Activated gamma-delta T cell treated with anti-CD3 and anti-CD28 coated beads, Interleukin-2, amount 50 U/mL, for 16 hours (primary cell): ENCODE data around the gene MCOLN3.
"Not testable (repeated sequence)": the region's sequence is repeated elsewhere in the genome, so short reads cannot be mapped to it uniquely, and the experiment has no call there.

ENCODE experiments used
- DNase-seq: peaks from one replicate; pipeline ENCODE4 v3.0.0-alpha.2; 2020; ENCODE audit warnings: low read depth

MCOLN3 gene

DNA sequence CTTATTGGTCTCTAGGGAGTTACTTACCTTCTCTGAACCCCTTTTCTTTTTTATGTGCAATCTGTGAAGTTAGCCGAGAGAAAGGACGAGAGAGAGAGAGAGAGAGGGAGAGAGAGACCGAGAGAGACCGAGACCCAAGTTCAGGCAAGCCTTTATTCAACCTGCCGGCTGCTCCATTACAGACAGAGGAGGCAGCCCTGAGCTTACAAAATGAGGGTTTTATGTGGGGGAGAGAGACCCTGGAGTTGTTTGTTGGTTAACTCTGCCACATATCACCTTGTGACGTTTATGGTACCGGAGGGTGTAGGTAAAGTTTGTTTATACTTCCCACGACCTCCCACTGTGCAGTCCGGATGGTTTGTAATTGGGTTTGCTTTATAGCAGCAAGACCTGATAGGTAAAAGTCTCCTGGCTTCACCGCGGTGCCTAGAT, 1.5 kb upstream of the MCOLN3 start:
- DNase-seq = no peak

DNA sequence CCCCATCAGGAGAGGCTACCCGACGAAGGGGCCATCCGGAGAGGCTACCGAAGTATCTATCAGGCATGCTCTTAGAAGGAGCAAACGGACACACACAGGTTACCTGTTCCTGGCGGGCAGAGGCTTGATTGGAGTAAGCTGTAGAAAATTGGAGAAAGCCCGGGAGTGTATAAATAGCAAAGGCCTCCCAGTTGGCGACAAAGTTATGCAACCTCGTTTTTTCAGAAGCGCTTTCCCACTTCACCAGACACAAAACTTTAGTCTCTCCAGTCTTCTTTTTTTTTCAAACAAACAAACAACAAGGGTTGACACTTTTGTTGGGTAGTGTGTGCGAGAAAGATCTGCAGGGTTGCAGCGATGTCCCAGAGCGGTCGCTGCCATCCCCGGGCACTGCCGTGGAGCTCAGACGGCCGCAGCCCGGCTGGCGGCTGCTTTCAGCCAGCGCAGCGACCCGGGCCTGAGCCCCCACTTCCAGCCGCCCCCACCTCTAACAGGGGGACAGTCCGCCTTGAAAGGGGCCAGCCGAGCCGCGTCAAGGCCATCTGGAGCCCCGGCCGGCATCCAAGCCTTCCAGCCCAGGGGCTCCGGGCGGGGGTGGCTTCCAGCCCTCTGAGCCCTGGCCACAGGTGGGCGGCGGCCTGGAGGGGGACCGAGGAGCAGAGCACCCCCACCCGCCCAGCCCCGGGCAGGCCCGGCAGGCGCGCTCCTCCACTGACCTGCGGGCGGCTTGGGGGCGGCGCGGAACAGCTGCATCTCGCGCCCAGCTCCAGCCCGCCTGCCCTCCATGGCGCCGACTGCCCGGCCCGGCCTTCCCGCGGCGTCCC, 616 bp downstream of the MCOLN3 start:
- DNase-seq = no peak

DNA sequence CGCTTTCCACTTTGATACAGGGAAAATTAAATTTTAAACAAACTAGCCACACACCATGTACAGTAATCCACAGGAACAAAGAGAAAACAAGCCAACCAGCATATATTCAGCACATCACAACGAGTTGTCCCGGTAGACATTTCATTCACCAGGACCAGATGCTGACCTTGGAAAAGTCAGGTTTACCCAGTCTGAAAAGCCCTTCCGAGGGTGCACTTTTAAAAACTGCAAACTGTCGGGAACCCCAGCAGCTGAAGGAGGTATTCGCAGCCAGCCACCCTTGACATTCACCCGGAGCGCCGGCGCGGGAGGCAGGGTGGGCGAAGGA, 1.2 kb downstream of the MCOLN3 start:
- DNase-seq = no peak

DNA sequence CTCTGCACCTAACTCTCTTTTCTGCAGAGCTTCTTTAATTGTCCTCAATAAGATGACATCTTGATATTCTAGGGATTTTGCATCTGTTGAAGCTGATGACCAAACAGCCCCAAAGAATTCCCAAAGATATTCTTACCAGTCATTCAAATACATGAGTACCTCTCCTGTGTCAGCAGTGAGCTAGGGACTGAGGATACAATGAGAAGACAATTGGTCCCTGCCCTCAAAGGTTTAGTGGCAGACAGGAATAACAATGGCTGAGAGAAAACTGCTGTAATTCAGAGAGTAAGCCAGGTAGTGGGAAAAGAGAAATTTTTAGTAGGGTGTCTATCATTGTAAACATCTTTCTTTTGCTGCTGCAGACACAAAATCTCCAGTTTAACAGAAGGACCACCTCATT, 5.9 kb downstream of the MCOLN3 start:
- DNase-seq = no peak

DNA sequence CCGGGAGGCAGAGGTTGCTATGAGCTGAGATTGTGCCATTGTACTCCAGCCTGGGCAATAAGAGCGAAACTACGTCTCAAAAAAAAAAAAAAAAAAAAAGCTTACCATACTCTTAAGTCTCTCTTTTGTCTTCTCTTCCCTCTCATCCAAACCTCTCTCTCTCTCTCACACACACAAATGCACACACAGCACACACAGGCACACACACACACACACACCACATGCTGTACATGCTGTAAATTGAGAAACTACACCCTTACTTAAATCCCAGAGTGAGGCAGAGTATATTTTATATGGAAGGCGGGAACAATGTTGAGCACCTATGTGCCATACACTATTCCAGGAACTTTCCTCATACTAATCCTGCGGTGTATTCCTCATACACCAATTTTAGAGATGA, 6.5 kb downstream of the MCOLN3 start:
- no peak for DNase-seq

DNA sequence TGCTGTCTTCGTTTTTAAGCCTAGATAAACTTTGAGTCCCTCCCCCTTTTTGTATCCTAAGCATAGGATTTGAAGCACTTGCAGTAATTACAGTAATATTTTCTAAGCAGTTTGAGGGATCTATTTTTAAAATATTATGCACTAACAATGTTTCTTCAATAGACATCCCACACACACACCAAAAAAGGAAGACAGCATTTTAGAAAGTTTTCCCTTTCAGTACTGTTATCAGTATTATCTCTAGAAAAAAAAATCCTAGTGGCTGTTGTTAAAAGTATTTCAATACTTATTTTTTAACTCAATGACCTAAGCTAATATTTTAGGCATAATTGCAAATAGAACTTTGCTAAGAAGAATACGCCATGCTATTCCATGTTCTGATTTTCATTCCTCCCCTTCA, 15.1 kb downstream of the MCOLN3 start:
- DNase-seq = no peak

DNA sequence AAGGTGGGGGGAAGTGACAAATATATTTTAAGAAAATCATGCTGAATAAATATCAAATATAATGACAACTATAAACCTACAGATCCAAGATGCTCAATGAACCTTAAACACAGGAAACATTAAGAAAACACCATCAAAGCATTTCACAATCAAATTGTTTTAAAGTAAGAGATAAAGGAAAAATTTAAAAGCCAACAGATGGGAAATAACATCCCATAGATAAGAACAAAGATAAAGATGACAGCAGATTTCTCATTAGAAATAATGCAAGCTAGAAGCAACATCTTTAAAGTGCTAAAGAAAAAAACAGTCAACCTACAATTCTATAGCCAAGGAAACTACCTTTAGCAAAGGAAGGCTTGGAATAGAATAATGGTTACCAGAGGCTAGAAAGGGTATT, 17.8 kb downstream of the MCOLN3 start:
- no peak for DNase-seq

DNA sequence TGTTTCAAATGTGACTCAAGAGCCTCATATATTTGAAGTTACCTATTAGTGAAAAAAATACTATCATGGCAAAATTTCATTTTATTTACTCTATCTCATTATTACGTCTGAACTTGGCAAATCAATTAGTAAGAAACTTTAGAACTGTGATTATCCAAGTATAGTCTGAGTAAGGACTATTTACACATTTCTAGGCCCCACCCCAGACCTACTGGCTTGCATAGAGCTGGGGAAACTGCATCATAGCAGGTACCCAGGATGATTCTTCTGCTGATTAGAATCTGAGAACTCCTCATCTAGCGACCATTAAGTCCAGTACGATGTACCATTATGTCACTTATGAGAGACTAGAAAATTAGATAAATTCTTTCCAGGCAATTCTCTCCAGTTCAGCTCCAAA, 20.1 kb downstream of the MCOLN3 start:
- DNase-seq = no peak

DNA sequence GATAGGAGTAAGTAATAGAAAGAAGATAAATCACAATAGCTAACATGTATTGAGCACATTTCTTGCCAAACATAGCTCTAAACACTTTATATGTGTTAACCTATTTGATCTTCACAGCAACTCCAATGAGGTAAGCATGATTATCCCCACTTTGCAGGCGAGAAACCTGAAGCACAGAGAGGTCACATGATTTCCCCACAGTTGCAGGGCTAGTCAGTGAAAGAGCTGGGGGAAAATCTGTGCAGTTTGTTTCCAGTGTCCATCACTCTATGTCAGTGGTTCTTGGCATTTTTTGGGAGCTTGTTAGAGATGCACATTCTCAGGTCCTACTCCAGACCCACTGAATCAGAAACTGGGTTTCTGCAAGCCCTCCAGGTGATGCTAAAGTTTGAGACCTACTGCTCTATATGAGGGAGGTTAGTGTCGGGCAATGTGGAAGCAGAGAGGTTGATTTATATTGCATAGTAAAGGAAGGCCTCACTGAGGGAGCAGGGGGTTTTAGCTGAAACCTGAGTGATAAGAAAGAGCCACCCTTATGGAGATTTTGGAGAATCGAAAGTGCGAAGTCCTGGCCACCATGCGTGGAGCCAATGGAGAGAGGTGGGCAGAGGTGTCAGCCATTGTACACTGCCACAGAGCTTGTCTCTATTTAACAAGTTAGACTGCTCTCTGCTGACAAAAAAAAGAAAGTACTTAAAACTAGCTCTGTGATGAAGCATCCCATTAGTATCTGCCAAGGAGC, 20.9 kb downstream of the MCOLN3 start:
- no peak for DNase-seq

DNA sequence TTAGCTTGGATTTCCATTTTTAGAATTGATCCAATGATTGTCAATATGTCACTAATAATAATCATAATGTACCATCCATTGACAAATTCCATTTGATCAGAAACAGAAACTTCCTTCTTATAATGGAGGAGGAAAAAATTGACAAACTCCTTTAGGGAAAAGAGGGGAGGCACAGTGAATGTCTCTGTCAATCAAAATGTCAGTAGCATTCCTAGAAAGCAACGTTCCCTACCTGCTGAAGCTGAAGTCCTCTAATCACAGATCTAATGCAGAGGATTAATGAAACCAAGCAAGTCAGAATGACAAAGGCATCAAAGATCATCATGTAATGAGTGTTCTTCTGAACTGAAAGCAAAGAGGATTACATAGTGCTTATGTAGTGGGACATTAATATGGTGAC, 22.4 kb downstream of the MCOLN3 start:
- no peak for DNase-seq

DNA sequence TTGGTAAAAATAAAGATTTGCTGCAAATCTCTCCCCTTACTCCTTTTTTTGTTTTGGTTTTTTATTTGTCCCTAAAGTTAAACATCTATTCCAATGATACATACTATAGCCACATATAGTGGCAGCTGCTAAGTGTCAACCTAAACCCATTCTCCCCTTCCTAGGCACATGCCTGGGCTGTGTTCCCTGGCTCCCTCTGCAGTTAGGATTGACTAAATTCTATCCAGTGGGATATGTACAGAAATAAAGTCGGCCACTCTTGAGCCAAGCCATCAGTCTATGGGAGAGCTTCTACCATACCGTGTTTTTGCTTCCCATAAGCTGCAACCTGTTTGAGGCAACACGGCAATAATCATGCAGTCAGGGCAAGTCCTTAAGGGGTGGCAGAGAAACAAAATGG, 23.6 kb downstream of the MCOLN3 start:
- no peak for DNase-seq

DNA sequence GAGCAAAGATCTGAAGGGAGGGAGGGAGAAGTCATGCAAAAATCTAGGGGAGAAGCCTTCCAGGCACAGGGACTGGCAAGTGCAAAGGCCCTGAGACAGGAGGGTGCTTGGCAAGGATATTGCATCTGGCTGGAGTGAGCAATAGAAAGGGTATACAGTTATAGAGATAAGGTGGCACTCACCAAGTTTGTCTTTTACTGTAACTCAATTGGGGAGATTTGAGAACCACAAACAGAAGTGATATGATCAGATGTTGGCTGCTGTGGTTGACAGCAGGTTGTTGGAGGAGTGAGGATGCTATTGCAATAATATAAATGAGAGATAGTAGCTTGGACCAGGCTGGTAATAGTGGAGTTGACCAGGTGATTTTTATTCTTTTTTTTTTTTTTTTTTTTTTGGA, 25.6 kb downstream of the MCOLN3 start:
- DNase-seq = no peak

DNA sequence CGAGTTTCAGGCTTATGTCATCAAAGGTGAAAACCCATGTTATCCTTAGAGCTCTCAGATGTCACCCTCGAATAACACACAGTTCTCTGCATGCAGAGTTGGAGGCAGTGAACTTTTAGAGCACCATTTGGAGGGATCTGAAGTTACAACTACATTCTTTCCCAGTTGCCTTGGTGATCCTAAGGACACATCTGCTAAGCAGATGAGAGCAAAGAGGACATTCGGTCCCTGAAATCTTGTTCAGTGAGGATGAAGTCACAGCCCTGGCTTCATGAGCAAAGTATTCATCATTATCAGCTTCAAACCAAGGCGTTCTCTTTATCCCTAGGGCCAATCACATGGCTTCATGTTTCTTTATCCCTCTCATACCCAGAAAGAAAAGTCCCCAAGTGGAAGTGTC, 28.3 kb downstream of the MCOLN3 start:
- DNase-seq = no peak

DNA sequence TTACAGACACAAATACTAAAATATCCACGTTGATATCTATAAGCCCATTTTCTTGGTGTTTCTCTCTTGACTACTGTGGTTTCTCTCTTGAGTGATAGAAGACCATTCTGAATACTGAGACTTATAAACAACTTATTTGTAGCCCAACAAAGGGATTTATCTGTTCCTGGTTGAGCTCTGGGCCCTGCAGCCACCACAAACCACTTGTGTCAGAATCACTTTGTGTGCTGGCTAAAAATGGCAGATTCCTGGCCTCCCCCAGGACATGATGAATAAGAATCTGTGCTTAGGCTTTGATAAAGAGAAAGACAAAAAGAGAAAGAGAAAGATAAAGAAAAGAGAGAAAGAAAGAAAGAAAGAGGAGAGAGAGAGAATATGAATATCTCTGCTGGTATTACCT, 32.5 kb downstream of the MCOLN3 start:
- DNase-seq = no peak

DNA sequence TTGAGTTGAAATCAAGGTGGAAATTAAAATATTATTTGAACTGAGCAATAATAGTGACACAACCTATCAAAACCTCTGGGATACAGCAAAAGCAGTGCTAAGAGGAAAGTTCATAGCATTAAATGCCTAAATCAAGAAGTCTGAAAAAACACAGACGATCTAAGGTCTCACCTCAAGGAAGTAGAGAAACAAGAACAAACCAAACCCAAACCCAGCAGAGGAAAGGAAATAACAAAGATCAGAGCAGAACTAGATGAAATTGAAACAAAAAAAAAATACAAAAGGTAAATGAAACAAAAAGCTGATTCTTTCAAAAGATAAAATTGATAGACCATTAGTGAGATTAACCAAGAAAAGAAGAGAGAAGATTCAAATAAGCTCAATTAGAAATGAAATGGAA, 42.7 kb downstream of the MCOLN3 start:
- DNase-seq = not testable (repeated sequence)

DNA sequence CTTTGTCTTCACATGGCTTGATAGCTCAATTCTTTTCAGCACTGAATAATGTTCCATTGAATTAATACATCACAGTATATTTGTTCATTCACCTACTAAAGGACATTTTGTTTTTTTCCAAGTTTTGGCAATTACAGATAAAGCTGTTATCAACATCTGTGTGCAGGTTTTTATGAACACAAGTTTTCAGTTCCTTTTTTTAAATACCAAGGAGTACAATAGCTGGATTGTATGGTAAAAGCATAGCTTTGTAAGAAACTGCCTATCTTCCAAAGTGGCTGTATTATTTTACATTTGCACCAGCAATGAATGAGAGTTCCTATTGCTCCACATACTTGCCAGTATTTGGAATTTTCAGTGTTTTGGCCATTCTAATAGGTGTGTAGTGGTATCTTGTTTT, 46.6 kb downstream of the MCOLN3 start:
- no peak for DNase-seq

DNA sequence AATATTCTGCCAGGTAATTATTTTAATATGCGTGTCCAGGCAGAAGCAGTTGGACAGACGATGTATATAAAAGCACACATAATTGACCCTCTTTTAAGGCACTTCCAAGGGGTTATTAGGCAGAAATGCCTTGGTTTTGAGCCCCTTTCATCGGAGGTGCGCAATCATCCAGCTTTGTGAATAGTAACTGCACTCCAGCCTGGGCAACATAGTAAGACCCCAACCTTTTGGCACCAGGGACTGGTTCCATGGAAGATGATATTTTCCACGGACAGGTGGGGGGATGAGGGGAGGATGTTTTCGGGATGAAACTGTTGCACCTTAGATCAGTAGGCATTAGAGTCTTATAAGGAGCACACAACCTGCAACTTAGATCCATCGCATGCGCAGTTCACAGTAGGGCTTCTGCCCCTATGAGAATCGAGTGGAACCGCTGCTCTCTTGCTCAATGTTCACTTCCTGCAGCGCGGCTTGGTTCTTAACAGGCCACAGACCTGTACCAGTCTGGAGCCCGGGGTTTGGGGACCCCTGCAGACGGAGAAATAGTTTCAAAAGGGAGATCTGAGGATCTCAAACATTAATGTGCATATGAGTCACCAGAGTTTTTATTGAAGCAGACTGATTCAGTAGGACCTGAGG, 49.5 kb downstream of the MCOLN3 start:
- no peak for DNase-seq

DNA sequence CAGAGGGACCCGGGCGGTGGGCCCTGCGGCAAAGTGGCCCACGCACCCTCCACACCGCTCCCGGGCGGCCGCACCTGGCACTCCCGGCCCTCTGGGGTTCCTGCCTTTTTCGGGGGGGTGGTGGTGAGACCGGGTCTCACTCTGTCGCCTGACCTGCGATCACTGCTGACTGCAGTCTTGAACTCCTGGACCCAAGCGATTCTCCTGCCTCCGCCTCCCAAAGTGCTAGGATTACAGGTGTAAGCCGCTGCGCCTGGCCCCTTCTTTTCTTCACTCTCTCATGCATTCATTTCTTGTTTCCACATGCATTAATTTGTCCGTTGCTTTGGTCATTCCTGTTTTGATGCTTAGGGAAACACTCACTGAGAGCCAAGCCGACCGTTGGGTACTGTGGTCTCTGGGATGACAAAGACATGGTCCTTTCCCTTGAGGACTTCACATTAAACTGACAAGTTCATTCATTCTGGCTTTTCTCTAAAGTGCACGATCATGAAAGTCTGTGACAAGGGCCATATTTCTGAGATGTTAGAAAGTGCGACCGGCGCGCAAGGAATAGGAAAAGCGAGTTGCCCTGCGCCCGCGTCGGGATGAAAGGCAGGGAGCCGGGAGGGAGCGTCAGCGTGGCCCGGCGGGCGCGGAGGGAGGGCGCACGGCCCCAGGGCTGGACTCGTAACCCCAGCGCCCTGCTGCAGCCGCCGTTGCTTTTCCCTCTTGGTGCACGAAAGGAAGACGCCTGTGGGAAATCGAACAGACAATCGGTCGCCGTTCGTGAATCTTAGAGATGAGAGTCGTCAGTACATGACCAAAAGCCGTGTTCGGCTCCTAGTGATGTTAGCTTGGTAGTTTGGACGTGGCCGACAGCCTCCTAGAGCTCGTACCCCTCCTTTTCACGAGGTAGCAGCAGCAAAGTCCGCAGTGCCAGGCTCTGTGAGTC, 50.4 kb downstream of the MCOLN3 start:
- no peak for DNase-seq

DNA sequence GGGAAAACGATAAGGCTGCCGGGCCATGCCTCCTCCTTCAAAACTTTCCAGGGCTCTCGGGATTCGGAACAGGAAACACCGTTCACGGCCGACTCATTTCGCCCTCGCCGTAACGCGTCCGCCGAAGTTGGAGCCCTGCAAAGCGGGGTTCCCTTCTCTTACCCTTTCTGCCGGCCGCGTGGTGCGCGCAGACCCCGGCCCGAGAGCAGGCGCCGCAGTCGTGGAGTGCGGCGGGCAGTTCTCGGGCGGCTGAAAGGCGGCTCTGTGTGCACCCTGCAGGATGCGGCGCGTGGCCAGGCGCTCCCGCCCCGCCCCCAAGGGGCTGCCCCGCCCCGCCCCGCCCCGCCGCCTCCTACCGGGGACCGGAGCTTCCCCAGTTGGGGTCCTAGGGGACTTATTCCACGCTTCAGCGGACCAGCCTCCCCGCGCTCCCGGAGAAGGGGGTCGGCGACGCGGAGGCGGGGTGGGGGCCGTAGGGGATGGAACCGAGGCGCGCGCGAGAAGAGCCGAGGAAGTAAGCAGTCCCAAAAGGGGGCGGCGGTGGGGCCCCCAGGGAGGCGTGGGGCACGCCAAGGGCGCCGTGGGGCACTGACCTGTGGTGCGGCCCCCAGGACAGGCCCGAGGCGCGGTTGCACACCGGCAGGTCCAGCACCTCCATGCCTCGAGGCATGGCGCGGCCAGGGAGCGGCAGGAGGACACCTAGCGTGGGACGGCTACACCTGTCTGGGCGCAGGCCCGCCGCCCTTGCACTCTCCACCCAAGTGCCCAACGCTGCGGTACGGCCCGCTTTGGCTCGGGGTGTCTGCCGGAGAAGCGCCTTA, 51.2 kb downstream of the MCOLN3 start, which contains the start of gene MCOLN2:
Gene MCOLN2 (minus strand): TSS at position 268 of the 821 bp plus-strand sequence. CDS start 241 bp downstream, at position 27.
- DNase-seq = no peak

DNA sequence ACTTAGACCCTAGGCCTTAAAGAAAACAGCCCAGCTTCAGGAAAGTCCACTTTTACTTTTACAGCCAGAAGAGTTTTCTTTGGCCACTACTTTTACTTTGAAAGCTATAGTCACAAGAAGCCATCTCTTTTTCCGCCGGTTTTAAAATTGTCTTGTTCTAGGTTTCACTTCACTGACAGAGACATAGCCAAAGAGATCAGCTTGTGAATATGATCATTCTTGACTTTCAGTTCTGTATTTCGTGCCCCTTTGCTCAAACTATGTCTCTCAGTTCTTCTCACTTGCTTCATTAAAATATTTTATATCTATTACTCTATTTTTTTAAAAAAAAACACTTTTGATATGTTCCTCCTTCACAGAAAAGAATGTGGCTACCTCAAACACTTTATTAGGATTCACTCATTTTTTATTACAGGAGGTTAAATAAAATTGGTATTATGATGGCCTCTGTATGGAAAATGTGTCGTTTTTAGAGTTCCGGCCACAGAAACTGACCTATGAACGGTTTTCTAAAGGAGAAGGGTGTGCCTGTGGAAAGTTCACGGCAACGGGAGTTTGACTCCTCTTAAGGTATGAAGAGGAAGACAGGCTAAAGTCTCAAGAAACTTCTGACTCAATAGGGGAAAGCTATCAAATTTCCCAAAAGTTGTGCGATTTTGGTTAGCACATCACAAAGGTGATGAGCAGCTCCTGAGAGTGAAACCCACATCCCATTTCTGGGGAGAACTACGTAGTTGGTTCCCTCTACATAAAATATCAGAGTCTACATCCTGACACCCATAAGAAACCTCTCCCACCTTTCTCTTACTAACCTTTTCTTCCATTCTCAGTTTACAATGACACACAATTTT, 52.6 kb downstream of the MCOLN3 start:
- DNase-seq = no peak
